Esophagus (tissue), 2 donors: Measurements from ENCODE around the gene SRSF9. TPM values are rescaled to one million over a fixed set of nuclear protein-coding genes. Genes with fewer than 3 reads are reported as not detected.

Source experiments
- H3K27ac ChIP-seq, 2 donors: one replicate each; pipeline ENCODE4 v1.5.1; 2013; ENCODE audit warnings: low read depth in 2 of 2, mild to moderate bottlenecking in 2 of 2, inconsistent platforms in 1 of 2, low read length in 1 of 2, moderate library complexity in 1 of 2
- H3K27me3 ChIP-seq, 2 donors: one replicate each; pipeline ENCODE4 v1.6.1; 2013; ENCODE audit warnings: low read length in 2 of 2, control low read depth in 1 of 2, mild to moderate bottlenecking in 1 of 2; ENCODE audit not compliant: insufficient read depth in 2 of 2, control insufficient read depth in 1 of 2
- H3K36me3 ChIP-seq, 2 donors: one replicate each; pipeline ENCODE4 v1.6.1; 2013; ENCODE audit warnings: low read length in 1 of 2; ENCODE audit not compliant: control insufficient read depth in 2 of 2, insufficient read depth in 2 of 2
- H3K4me1 ChIP-seq, 2 donors: one replicate each; pipeline ENCODE4 v1.6.1; 2013; ENCODE audit warnings: low read length in 1 of 2; ENCODE audit not compliant: control insufficient read depth in 2 of 2, insufficient read depth in 2 of 2
- H3K4me3 ChIP-seq, 2 donors: one replicate each; pipeline ENCODE4 v1.5.1; 2013; ENCODE audit warnings: low read length in 2 of 2, mild to moderate bottlenecking in 2 of 2, low read depth in 1 of 2, moderate library complexity in 1 of 2
- H3K9me3 ChIP-seq, 2 donors: one replicate each; pipeline ENCODE4 v1.6.1; 2013; ENCODE audit warnings: mild to moderate bottlenecking in 2 of 2, low read depth in 1 of 2, low read length in 1 of 2, moderate library complexity in 1 of 2; ENCODE audit not compliant: control insufficient read depth in 2 of 2, insufficient read depth in 1 of 2
- WGBS, 2 donors: extraction: QIAGEN DNeasy Blood & Tissue Kit; methylation state at CpG; one replicate each; pipeline ENCODE4 v1.1.7; 2013; 5-methylcytosine and 5-hydroxymethylcytosine counted together
- polyA plus RNA-seq, 2 donors: library from polyadenylated mRNA; stranded (reverse); fragments of 200-250 nt; gene quantifications; one replicate each; pipeline ENCODE4 v1.2.3, GENCODE V29; 2013
- donor health status: healthy with polysubstance abuse.
- donor health status: Bipolar disorder and iron deficiency.

The SRSF9 gene
- polyA plus RNA-seq, 2 donors, result 119 to 133 TPM

- peak overlapping the region; percentile 94 to 95 for H3K4me3 ChIP-seq
- H3K27ac ChIP-seq, result peak overlapping the region; percentile 89 to 93
- H3K27me3 ChIP-seq, result no peaks in the 10 kb centered on the region
- no peaks in the 10 kb centered on the region for H3K9me3 ChIP-seq
- peaks cover 0 to 4% of the 10 kb centered on the region in 2 donors for H3K36me3 ChIP-seq
- H3K4me1 ChIP-seq, result peaks cover 0 to 7% of the 10 kb centered on the region in 2 donors
- 66% methylated on average over 26 of the region's 26 CpGs for WGBS, 2 donors
Observed at GRCh38 chr12:120470150-120470784, 719 bp upstream of the SRSF9 start.

GRCh38 chr12:120468821-120469449 is 613 bp downstream of the SRSF9 start:
- Histone ChIP-seq H3K27me3 (no peaks in the 10 kb centered on the region), H3K4me3 (peak overlapping the region; percentile 94 to 95), H3K36me3 (peaks cover 7 to 9% of the 10 kb centered on the region in 2 donors), H3K27ac (peak overlapping the region; percentile 89 to 93), H3K9me3 (no peaks in the 10 kb centered on the region), H3K4me1 (peaks cover 0 to 7% of the 10 kb centered on the region in 2 donors)
- WGBS, 2 donors, result 0 to 1% methylated on average over 48 to 54 of the region's 57 CpGs

- H3K9me3 ChIP-seq, result no peaks in the 10 kb centered on the region
- peaks cover 0 to 7% of the 10 kb centered on the region in 2 donors for H3K4me1 ChIP-seq
- peaks cover 11 to 14% of the 10 kb centered on the region in 2 donors for H3K36me3 ChIP-seq
- peak overlapping the region; percentile 94 to 95 for H3K4me3 ChIP-seq
- no peaks in the 10 kb centered on the region for H3K27me3 ChIP-seq
- 1 to 2% methylated on average over 23 of the region's 23 CpGs for WGBS, 2 donors
- H3K27ac ChIP-seq, result peak overlapping the region; percentile 89 to 93
Observed at GRCh38 chr12:120468325-120468820, 1.2 kb downstream of the SRSF9 start.

- Histone ChIP-seq H3K4me3 (no peak overlapping the region), H3K9me3 (no peaks in the 10 kb centered on the region), H3K27me3 (no peaks in the 10 kb centered on the region), H3K27ac (no peak overlapping the region), H3K36me3 (peaks cover 11 to 22% of the 10 kb centered on the region in 2 donors), H3K4me1 (peaks cover 0 to 7% of the 10 kb centered on the region in 2 donors)
- 89 to 93% methylated on average over 6 of the region's 6 CpGs for WGBS, 2 donors
Observed at GRCh38 chr12:120467439-120467838, 2.1 kb downstream of the SRSF9 start.

- no peaks in the 10 kb centered on the region for H3K27me3 ChIP-seq
- H3K36me3 ChIP-seq, result peaks cover 15 to 26% of the 10 kb centered on the region in 2 donors
- no peak overlapping the region for H3K4me3 ChIP-seq
- H3K9me3 ChIP-seq, result no peaks in the 10 kb centered on the region
- H3K27ac ChIP-seq, result no peak overlapping the region
- WGBS, 2 donors, result 52 to 53% methylated on average over 8 of the region's 8 CpGs
- peaks cover 0 to 7% of the 10 kb centered on the region in 2 donors for H3K4me1 ChIP-seq
Observed at GRCh38 chr12:120466560-120467315, 2.8 kb downstream of the SRSF9 start.

GRCh38 chr12:120465756-120466155 is 3.8 kb downstream of the SRSF9 start:
- Histone ChIP-seq H3K27ac (no peak overlapping the region), H3K4me1 (peaks cover 0 to 7% of the 10 kb centered on the region in 2 donors), H3K27me3 (no peaks in the 10 kb centered on the region), H3K36me3 (peaks cover 15 to 30% of the 10 kb centered on the region in 2 donors), H3K4me3 (no peak overlapping the region), H3K9me3 (no peaks in the 10 kb centered on the region)
- 36% methylated on average over 5 of the region's 5 CpGs for WGBS, 2 donors

- peaks cover 0 to 2% of the 10 kb centered on the region in 2 donors for H3K4me1 ChIP-seq
- WGBS, 2 donors, result 81 to 83% methylated on average over 5 of the region's 5 CpGs
- H3K4me3 ChIP-seq, result no peak overlapping the region
- H3K27me3 ChIP-seq, result no peaks in the 10 kb centered on the region
- H3K27ac ChIP-seq, result no peak overlapping the region
- peaks cover 21 to 36% of the 10 kb centered on the region in 2 donors for H3K36me3 ChIP-seq
- H3K9me3 ChIP-seq, result no peaks in the 10 kb centered on the region
Observed at GRCh38 chr12:120463712-120464111, 5.8 kb downstream of the SRSF9 start.

GRCh38 chr12:120462099-120462640 is 7.4 kb downstream of the SRSF9 start:
- Histone ChIP-seq H3K27me3 (no peaks in the 10 kb centered on the region), H3K9me3 (no peaks in the 10 kb centered on the region), H3K4me3 (no peak overlapping the region), H3K4me1 (no peaks in the 10 kb centered on the region), H3K27ac (no peak overlapping the region), H3K36me3 (peaks cover 23 to 43% of the 10 kb centered on the region in 2 donors)
- WGBS, 2 donors, result 76 to 81% methylated on average over 3 of the region's 3 CpGs

GRCh38 chr12:120460157-120460556 is 9.4 kb downstream of the SRSF9 start:
- Histone ChIP-seq H3K9me3 (no peaks in the 10 kb centered on the region), H3K27ac (no peak overlapping the region), H3K36me3 (peaks cover 27 to 48% of the 10 kb centered on the region in 2 donors), H3K4me1 (no peaks in the 10 kb centered on the region), H3K27me3 (no peaks in the 10 kb centered on the region), H3K4me3 (no peak overlapping the region)
- 86 to 94% methylated on average over 3 of the region's 3 CpGs for WGBS, 2 donors
